Neural progenitor cell (in vitro differentiated cells): ENCODE data around the gene TGM5. TPM values are rescaled to one million over a fixed set of nuclear protein-coding genes. Genes with fewer than 3 reads are reported as not detected.
A peak's percentile ranks its signal among the peaks of the same experiment; 100 is the strongest.

Source experiments
- DNase-seq: peaks from one replicate; pipeline ENCODE4 v3.0.0-alpha.2; 2016; ENCODE audit warnings: low spot score
- H2AFZ ChIP-seq: fragments of 200-600 bp; sonication (generic); replicated peaks from 2 replicates; pipeline ENCODE4 v1.6.1; 2016; ENCODE audit warnings: antibody characterized with exemption
- H3F3A ChIP-seq: fragments of 200-600 bp; sonication (generic); 2 replicates; pipeline ENCODE4 v1.6.1; 2016; ENCODE audit warnings: antibody characterized with exemption, low read depth
- H3K27ac ChIP-seq: fragments of 200-600 bp; sonication (generic); 2 replicates; pipeline ENCODE4 v1.5.1; 2016; ENCODE audit warnings: mild to moderate bottlenecking
- H3K27me3 ChIP-seq: fragments of 200-600 bp; sonication (generic); 2 replicates; pipeline ENCODE4 v1.6.1; 2016; ENCODE audit warnings: mild to moderate bottlenecking, moderate library complexity
- H3K36me3 ChIP-seq: fragments of 200-600 bp; sonication (generic); 2 replicates; pipeline ENCODE4 v1.5.1; 2016
- H3K4me1 ChIP-seq: fragments of 200-600 bp; sonication (generic); 2 replicates; pipeline ENCODE4 v1.6.1; 2016; ENCODE audit warnings: mixed run types
- H3K4me2 ChIP-seq: fragments of 200-600 bp; sonication (generic); 2 replicates; pipeline ENCODE4 v1.6.1; 2016
- H3K4me3 ChIP-seq: fragments of 200-600 bp; sonication (generic); 2 replicates; pipeline ENCODE4 v1.5.1; 2016
- H3K79me2 ChIP-seq: fragments of 200-600 bp; sonication (generic); 2 replicates; pipeline ENCODE4 v1.6.1; 2016; ENCODE audit warnings: low read depth
- H3K9ac ChIP-seq: fragments of 200-600 bp; sonication (generic); 2 replicates; pipeline ENCODE4 v1.6.1; 2016
- H3K9me3 ChIP-seq: fragments of 200-600 bp; sonication (generic); 2 replicates; pipeline ENCODE4 v1.5.1; 2016; ENCODE audit warnings: low read depth
- H4K20me1 ChIP-seq: fragments of 200-600 bp; sonication (generic); 2 replicates; pipeline ENCODE4 v1.6.1; 2016; ENCODE audit warnings: low read depth
- H3K27ac Mint-ChIP-seq: 3 replicates; pipeline ENCODE4 v1.8.0; 2021; ENCODE audit warnings: mixed read lengths
- H3K27me3 Mint-ChIP-seq: 2 replicates; pipeline ENCODE4 v1.8.0; 2022; ENCODE audit warnings: low read depth, mild to moderate bottlenecking, inconsistent platforms, moderate library complexity, mixed read lengths; ENCODE audit not compliant: insufficient read depth
- H3K36me3 Mint-ChIP-seq: 3 replicates; pipeline ENCODE4 v1.8.0; 2021; ENCODE audit warnings: mixed read lengths
- H3K4me1 Mint-ChIP-seq: 3 replicates; pipeline ENCODE4 v1.8.0; 2021; ENCODE audit warnings: mixed read lengths
- H3K4me3 Mint-ChIP-seq: 3 replicates; pipeline ENCODE4 v1.8.0; 2021; ENCODE audit warnings: mild to moderate bottlenecking, moderate library complexity, mixed read lengths
- H3K9me3 Mint-ChIP-seq: 3 replicates; pipeline ENCODE4 v1.8.0; 2020; ENCODE audit warnings: mixed read lengths
- EZH2 ChIP-seq: fragments of 200-600 bp; sonication (generic); IDR thresholded peaks from 2 replicates; pipeline ENCODE4 v1.6.1; 2017; ENCODE audit warnings: antibody characterized with exemption, mild to moderate bottlenecking, moderate library complexity
- EZH2phosphoT487 ChIP-seq: fragments of 200-600 bp; sonication (generic); IDR thresholded peaks from 2 replicates; pipeline ENCODE4 v1.6.1; 2017; ENCODE audit warnings: antibody characterized with exemption
- total RNA-seq: library from RNA; depleted of rRNA; stranded (reverse); fragments of >200 nt; gene quantifications from 2 replicates; pipeline ENCODE4 v1.2.3, GENCODE V29; 2015; ENCODE audit warnings: low replicate concordance
- TF ChIP-seq, protein P1 (sequence below): fragments of 200-600 bp; sonication (generic); IDR thresholded peaks from 2 replicates; pipeline ENCODE4 v1.5.1; 2017; ENCODE audit warnings: antibody characterized with exemption, mild to moderate bottlenecking

Gene TGM5
- total RNA-seq, 1 donor from 2014 or later = not detected

DNA sequence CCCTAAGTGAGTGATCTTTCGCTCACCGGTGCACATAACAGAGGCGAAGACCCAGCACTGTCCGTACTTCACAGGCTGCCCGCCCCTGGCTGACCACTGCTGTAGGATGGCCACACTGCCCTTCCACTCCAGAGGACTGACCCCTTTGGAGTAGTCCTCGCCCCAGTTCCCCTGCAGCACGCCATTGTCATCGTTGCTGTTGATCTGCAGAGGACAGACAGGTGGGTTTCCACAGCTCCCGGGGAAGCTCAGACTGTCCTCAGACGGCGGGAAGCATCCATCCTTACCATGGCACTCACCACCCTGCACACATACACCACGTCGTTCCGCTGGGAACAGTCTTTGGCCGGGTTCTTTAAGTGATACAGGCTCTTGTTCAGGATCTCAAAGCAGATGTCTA, 20.5 kb upstream of the TGM5 start:
- no peaks in the 10 kb centered on the region for H3K9me3 Mint-ChIP-seq
- Histone ChIP-seq H3F3A (no peaks in the 10 kb centered on the region), H3K27me3 (peaks cover 18% of the 10 kb centered on the region), H3K9ac (no peak overlapping the region), H4K20me1 (no peaks in the 10 kb centered on the region), H3K27ac (no peak overlapping the region), H3K36me3 (no peaks in the 10 kb centered on the region), H3K4me3 (no peak overlapping the region), H3K4me2 (no peak overlapping the region), H2AFZ (no peak overlapping the region), H3K9me3 (no peaks in the 10 kb centered on the region), H3K79me2 (no peaks in the 10 kb centered on the region), H3K4me1 (no peaks in the 10 kb centered on the region)
- TF ChIP-seq, protein P1, sequence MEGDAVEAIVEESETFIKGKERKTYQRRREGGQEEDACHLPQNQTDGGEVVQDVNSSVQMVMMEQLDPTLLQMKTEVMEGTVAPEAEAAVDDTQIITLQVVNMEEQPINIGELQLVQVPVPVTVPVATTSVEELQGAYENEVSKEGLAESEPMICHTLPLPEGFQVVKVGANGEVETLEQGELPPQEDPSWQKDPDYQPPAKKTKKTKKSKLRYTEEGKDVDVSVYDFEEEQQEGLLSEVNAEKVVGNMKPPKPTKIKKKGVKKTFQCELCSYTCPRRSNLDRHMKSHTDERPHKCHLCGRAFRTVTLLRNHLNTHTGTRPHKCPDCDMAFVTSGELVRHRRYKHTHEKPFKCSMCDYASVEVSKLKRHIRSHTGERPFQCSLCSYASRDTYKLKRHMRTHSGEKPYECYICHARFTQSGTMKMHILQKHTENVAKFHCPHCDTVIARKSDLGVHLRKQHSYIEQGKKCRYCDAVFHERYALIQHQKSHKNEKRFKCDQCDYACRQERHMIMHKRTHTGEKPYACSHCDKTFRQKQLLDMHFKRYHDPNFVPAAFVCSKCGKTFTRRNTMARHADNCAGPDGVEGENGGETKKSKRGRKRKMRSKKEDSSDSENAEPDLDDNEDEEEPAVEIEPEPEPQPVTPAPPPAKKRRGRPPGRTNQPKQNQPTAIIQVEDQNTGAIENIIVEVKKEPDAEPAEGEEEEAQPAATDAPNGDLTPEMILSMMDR = no peak
- no peak overlapping the region for H3K27ac Mint-ChIP-seq
- peaks cover 8% of the 10 kb centered on the region for H3K27me3 Mint-ChIP-seq
- no peak overlapping the region for H3K4me3 Mint-ChIP-seq
- DNase-seq = no peak
- no peaks in the 10 kb centered on the region for H3K4me1 Mint-ChIP-seq
- H3K36me3 Mint-ChIP-seq = no peaks in the 10 kb centered on the region

DNA sequence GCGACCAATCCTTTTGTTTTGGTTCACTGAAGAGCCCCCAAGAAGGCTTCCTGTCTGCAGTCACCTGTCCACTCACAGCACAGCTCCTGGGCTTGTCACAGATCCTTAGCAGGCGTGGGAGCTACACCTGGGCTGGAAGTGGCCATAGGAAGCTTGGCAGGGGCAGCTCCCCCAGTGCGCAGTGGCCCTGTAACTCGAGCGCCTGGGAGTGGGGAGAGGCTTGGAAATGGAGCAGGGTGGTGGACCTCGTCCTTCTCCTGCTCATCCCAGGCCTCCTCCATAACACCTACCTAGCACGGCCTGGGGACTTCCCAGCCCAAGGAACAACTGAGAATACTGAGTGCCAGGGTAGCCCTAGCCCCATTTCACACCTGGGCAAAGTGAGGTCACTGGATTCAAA, 19.3 kb upstream of the TGM5 start:
- Mint-ChIP-seq H3K9me3 (no peaks in the 10 kb centered on the region), H3K27ac (no peak overlapping the region), H3K4me1 (no peaks in the 10 kb centered on the region), H3K36me3 (no peaks in the 10 kb centered on the region), H3K27me3 (peaks cover 8% of the 10 kb centered on the region), H3K4me3 (no peak overlapping the region)
- no peak for DNase-seq
- no peak overlapping the region for H2AFZ ChIP-seq
- H3K27ac ChIP-seq = no peak overlapping the region
- no peaks in the 10 kb centered on the region for H3K4me1 ChIP-seq
- H3K79me2 ChIP-seq = no peaks in the 10 kb centered on the region
- peaks cover 14% of the 10 kb centered on the region for H3K27me3 ChIP-seq
- no peak overlapping the region for H3K4me2 ChIP-seq
- no peaks in the 10 kb centered on the region for H3K36me3 ChIP-seq
- H3F3A ChIP-seq = no peaks in the 10 kb centered on the region
- no peak overlapping the region for H3K9ac ChIP-seq
- no peaks in the 10 kb centered on the region for H3K9me3 ChIP-seq
- TF ChIP-seq, protein P1 = no peak
- TF ChIP-seq EZH2phosphoT487 = no peak
- no peak for TF ChIP-seq EZH2
- no peak overlapping the region for H3K4me3 ChIP-seq
- H4K20me1 ChIP-seq = no peaks in the 10 kb centered on the region

DNA sequence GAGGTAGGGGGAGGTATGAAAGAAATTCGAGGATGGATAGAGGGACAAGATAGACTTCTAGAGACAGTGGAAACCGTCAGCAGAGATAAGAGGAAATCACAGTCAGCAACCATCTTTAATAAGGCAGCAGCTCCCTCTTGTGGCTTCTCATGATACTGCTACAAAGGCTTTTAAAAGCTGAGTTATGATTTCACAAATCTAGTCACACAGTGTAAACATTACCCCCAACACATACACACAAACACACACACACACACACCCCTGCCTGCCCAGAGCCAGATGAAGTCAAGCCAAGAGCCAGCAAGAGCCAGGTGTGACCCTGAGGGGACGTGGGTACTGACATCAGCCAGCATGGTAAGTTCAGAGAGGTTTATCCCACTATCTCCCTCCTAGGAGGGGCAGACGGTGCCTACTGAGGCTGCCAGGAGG, 18.9 kb upstream of the TGM5 start:
- no peaks in the 10 kb centered on the region for H3K4me1 ChIP-seq
- H3K9ac ChIP-seq = no peak overlapping the region
- no peaks in the 10 kb centered on the region for H3F3A ChIP-seq
- no peaks in the 10 kb centered on the region for H3K9me3 ChIP-seq
- H3K4me3 ChIP-seq = no peak overlapping the region
- H3K27ac ChIP-seq = no peak overlapping the region
- H3K27me3 ChIP-seq = peaks cover 14% of the 10 kb centered on the region
- H3K36me3 ChIP-seq = no peaks in the 10 kb centered on the region
- TF ChIP-seq EZH2phosphoT487 = no peak
- TF ChIP-seq, protein P1 = peak; percentile 92
- peak overlapping the region; percentile 67 for H3K27ac Mint-ChIP-seq
- H3K36me3 Mint-ChIP-seq = no peaks in the 10 kb centered on the region
- H2AFZ ChIP-seq = no peak overlapping the region
- H3K4me3 Mint-ChIP-seq = peak overlapping the region; percentile 50
- DNase-seq = peak; percentile 76
- peaks cover 10% of the 10 kb centered on the region for H3K27me3 Mint-ChIP-seq
- no peaks in the 10 kb centered on the region for H3K9me3 Mint-ChIP-seq
- H3K4me2 ChIP-seq = no peak overlapping the region
- no peaks in the 10 kb centered on the region for H3K4me1 Mint-ChIP-seq
- no peaks in the 10 kb centered on the region for H3K79me2 ChIP-seq
- H4K20me1 ChIP-seq = no peaks in the 10 kb centered on the region

DNA sequence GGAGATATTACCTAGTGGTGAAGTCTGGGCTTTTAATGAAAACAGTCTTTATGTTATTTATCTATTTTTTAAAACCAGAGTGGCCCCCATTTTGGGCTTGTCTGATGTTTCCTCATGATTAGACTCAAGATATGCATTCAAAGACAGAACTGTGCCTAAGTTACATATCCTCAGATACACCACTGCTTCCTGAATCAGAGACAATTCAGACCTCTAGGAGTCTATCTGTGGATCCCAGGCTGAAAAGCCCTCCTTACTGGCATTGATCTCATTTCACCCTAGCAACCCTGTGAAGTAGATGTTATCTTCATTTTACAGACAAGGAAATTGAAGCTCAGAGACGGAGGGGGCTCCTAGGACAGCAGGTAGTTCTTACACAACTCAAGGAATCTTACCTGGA, 16.8 kb upstream of the TGM5 start:
- peaks cover 10% of the 10 kb centered on the region for H3K27me3 Mint-ChIP-seq
- Histone ChIP-seq H3K4me1 (no peaks in the 10 kb centered on the region), H3K27me3 (peaks cover 12% of the 10 kb centered on the region), H3F3A (no peaks in the 10 kb centered on the region), H3K9me3 (no peaks in the 10 kb centered on the region), H3K79me2 (no peaks in the 10 kb centered on the region), H3K27ac (no peak overlapping the region), H3K9ac (no peak overlapping the region), H3K36me3 (no peaks in the 10 kb centered on the region), H3K4me2 (no peak overlapping the region), H3K4me3 (no peak overlapping the region), H2AFZ (no peak overlapping the region), H4K20me1 (no peaks in the 10 kb centered on the region)
- no peaks in the 10 kb centered on the region for H3K9me3 Mint-ChIP-seq
- H3K36me3 Mint-ChIP-seq = no peaks in the 10 kb centered on the region
- H3K4me1 Mint-ChIP-seq = no peaks in the 10 kb centered on the region
- TF ChIP-seq EZH2 (no peak), EZH2phosphoT487 (no peak)
- TF ChIP-seq, protein P1 = no peak
- no peak overlapping the region for H3K27ac Mint-ChIP-seq
- no peak for DNase-seq
- H3K4me3 Mint-ChIP-seq = no peak overlapping the region
